OCI-LY3 (cell line): Measurements from ENCODE around the gene VPS41.

Experiments used
- H2AFZ ChIP-seq: fragments of 200-600, 300-600 bp; shearing (Covaris generic); 2 replicates; pipeline ENCODE4 v1.6.0; 2014; ENCODE audit warnings: antibody characterized with exemption, low read depth, low read length
- H3K27ac ChIP-seq: fragments of 200-600, 300-600 bp; sonication (generic); 2 replicates; pipeline ENCODE4 v1.5.1; 2014; ENCODE audit warnings: mild to moderate bottlenecking, low read length, moderate library complexity, mixed read lengths
- H3K27me3 ChIP-seq: fragments of 200-600, 300-600 bp; sonication (generic); 2 replicates; pipeline ENCODE4 v1.6.1; 2014; ENCODE audit warnings: low read depth, low read length, mixed read lengths
- H3K36me3 ChIP-seq: fragments of 200-600, 300-600 bp; sonication (generic); replicated peaks from 2 replicates; pipeline ENCODE3; 2014; ENCODE audit warnings: low read depth, low read length, mixed read lengths
- H3K4me1 ChIP-seq: fragments of 300-600, 200-600 bp; sonication (generic); 2 replicates; pipeline ENCODE4 v1.6.1; 2014; ENCODE audit warnings: low read length, mixed read lengths
- H3K4me2 ChIP-seq: fragments of 200-600, 300-600 bp; sonication (generic); 2 replicates; pipeline ENCODE4 v1.6.1; 2014; ENCODE audit warnings: low read length, mixed read lengths
- H3K4me3 ChIP-seq: fragments of 300-600, 200-600 bp; sonication (generic); 2 replicates; pipeline ENCODE4 v1.5.1; 2014; ENCODE audit warnings: antibody characterized with exemption, mild to moderate bottlenecking, low read length, moderate library complexity
- H3K79me2 ChIP-seq: fragments of 300-600, 200-600 bp; shearing (Covaris generic); 2 replicates; pipeline ENCODE4 v1.6.1; 2014; ENCODE audit warnings: mild to moderate bottlenecking, low read length, mixed read lengths
- H3K9ac ChIP-seq: fragments of 300-600, 200-600 bp; shearing (Covaris generic); 2 replicates; pipeline ENCODE4 v1.6.0; 2014; ENCODE audit warnings: mild to moderate bottlenecking, low read length, moderate library complexity
- H3K9me3 ChIP-seq: fragments of 200-600, 300-600 bp; shearing (Covaris generic); 2 replicates; pipeline ENCODE4 v1.6.1; 2014; ENCODE audit warnings: low read length, mixed read lengths; ENCODE audit not compliant: insufficient read depth
- H4K20me1 ChIP-seq: fragments of 200-600, 300-600 bp; sonication (generic); 2 replicates; pipeline ENCODE4 v1.6.1; 2016; ENCODE audit warnings: low read length, mixed read lengths; ENCODE audit not compliant: insufficient read depth
- CTCF ChIP-seq: fragments of 200-600, 300-600 bp; sonication (generic); IDR thresholded peaks from 2 replicates; pipeline ENCODE4 v1.5.1; 2014; ENCODE audit warnings: antibody characterized with exemption, low read length, low read depth
- EZH2phosphoT487 ChIP-seq: fragments of 200-600 bp; shearing (Covaris generic); IDR thresholded peaks from 2 replicates; pipeline ENCODE4 v1.6.1; 2018; ENCODE audit warnings: antibody characterized with exemption, mixed run types, low read depth

VPS41 gene

GRCh38 chr7:38777609-38778008, 131.4 kb downstream of the VPS41 start:
- no peak overlapping the region for H3K4me3 ChIP-seq
- no peak overlapping the region for H3K27ac ChIP-seq
- TF ChIP-seq CTCF = no peak
- TF ChIP-seq EZH2phosphoT487 = no peak
- no peak overlapping the region for H3K4me2 ChIP-seq
- no peak overlapping the region for H3K9ac ChIP-seq
- no peaks in the 10 kb centered on the region for H3K79me2 ChIP-seq
- no peaks in the 10 kb centered on the region for H3K9me3 ChIP-seq
- peaks cover 15% of the 10 kb centered on the region for H3K4me1 ChIP-seq
- no peaks in the 10 kb centered on the region for H3K27me3 ChIP-seq
- H3K36me3 ChIP-seq = peaks cover 14% of the 10 kb centered on the region
- no peaks in the 10 kb centered on the region for H4K20me1 ChIP-seq
- H2AFZ ChIP-seq = no peak overlapping the region

GRCh38 chr7:38775506-38776175, 133.3 kb downstream of the VPS41 start:
- Histone ChIP-seq H3K4me2 (no peak overlapping the region), H3K4me3 (no peak overlapping the region), H3K27me3 (no peaks in the 10 kb centered on the region), H3K36me3 (peaks cover 16% of the 10 kb centered on the region), H2AFZ (no peak overlapping the region), H3K4me1 (peaks cover 15% of the 10 kb centered on the region), H3K79me2 (no peaks in the 10 kb centered on the region), H4K20me1 (no peaks in the 10 kb centered on the region), H3K9ac (no peak overlapping the region), H3K9me3 (no peaks in the 10 kb centered on the region), H3K27ac (no peak overlapping the region)
- no peak for TF ChIP-seq EZH2phosphoT487
- no peak for TF ChIP-seq CTCF

- Histone ChIP-seq H3K4me3 (no peak overlapping the region), H3K27ac (no peak overlapping the region), H3K36me3 (peaks cover 18% of the 10 kb centered on the region), H3K9me3 (no peaks in the 10 kb centered on the region), H3K27me3 (no peaks in the 10 kb centered on the region), H3K79me2 (no peaks in the 10 kb centered on the region), H3K4me1 (peaks cover 5% of the 10 kb centered on the region), H2AFZ (no peak overlapping the region), H4K20me1 (no peaks in the 10 kb centered on the region), H3K4me2 (no peak overlapping the region), H3K9ac (no peak overlapping the region)
- TF ChIP-seq EZH2phosphoT487 (no peak), CTCF (no peak)
Observed at GRCh38 chr7:38773430-38773829, 135.6 kb downstream of the VPS41 start.

GRCh38 chr7:38760226-38760625, 148.8 kb downstream of the VPS41 start:
- no peaks in the 10 kb centered on the region for H4K20me1 ChIP-seq
- no peaks in the 10 kb centered on the region for H3K79me2 ChIP-seq
- H3K4me2 ChIP-seq = no peak overlapping the region
- H3K27me3 ChIP-seq = no peaks in the 10 kb centered on the region
- no peak overlapping the region for H2AFZ ChIP-seq
- no peak overlapping the region for H3K4me3 ChIP-seq
- no peak overlapping the region for H3K9ac ChIP-seq
- no peaks in the 10 kb centered on the region for H3K9me3 ChIP-seq
- H3K4me1 ChIP-seq = peaks cover 7% of the 10 kb centered on the region
- TF ChIP-seq EZH2phosphoT487 = no peak
- no peak for TF ChIP-seq CTCF
- H3K27ac ChIP-seq = no peak overlapping the region
- H3K36me3 ChIP-seq = peaks cover 5% of the 10 kb centered on the region
